H1 (cell line): Measurements from ENCODE around the gene PI16. TPM values are rescaled to one million over a fixed set of nuclear protein-coding genes. Genes with fewer than 3 reads are reported as not detected.

ENCODE experiments used
- CTCF ChIA-PET: fragments of 300-600 bp; sonication (Branson Sonifier 250); formaldehyde crosslinking; loops from one replicate; lab custom pipeline; 2021; ENCODE audit not compliant: partially characterized antibody; lab: Charles Lee
- POLR2A ChIA-PET: fragments of 300-600 bp; sonication (Branson Sonifier 250); formaldehyde crosslinking; loops from one replicate; lab custom pipeline; 2021; ENCODE audit warnings: inconsistent platforms; ENCODE audit not compliant: partially characterized antibody; lab: Charles Lee
- DNase-seq, 2 experiments: peaks; one replicate each; pipeline versions ENCODE4 v3.0.0 to v3.0.0-alpha.2; 2010 to 2022; ENCODE audit warnings: low spot score in 2 of 2, low read depth in 1 of 2, mixed read lengths in 1 of 2
- FAIRE-seq: peaks from 2 replicates; lab custom pipeline; 2011; peaks lifted over from hg19 to GRCh38; lab: Jason Lieb, UNC
- H2AFZ ChIP-seq: 2 replicates; pipeline ENCODE4 v1.8.1; 2012; ENCODE audit warnings: low read length, inconsistent platforms
- H2AK5ac ChIP-seq: 2 replicates; pipeline ENCODE4 v1.6.1; 2013; ENCODE audit warnings: low read depth, low read length
- H2BK120ac ChIP-seq: replicated peaks from 2 replicates; pipeline ENCODE3; 2013; ENCODE audit warnings: low read depth, low read length, inconsistent platforms
- H2BK12ac ChIP-seq: 2 replicates; pipeline ENCODE4 v1.6.1; 2013; ENCODE audit warnings: low read depth, low read length
- H2BK15ac ChIP-seq: 2 replicates; pipeline ENCODE4 v1.6.1; 2013; ENCODE audit warnings: low read length
- H2BK20ac ChIP-seq: 2 replicates; pipeline ENCODE4 v1.6.1; 2013; ENCODE audit warnings: low read length
- H2BK5ac ChIP-seq: 2 replicates; pipeline ENCODE4 v1.6.1; 2013; ENCODE audit warnings: low read depth, low read length
- H3K14ac ChIP-seq: 2 replicates; pipeline ENCODE4 v1.6.1; 2013; ENCODE audit warnings: inconsistent platforms; ENCODE audit not compliant: insufficient read length
- H3K18ac ChIP-seq: 2 replicates; pipeline ENCODE4 v1.6.1; 2013; ENCODE audit warnings: low read length; ENCODE audit errors: extremely low read depth
- H3K23ac ChIP-seq: 2 replicates; pipeline ENCODE4 v1.6.1; 2013; ENCODE audit warnings: inconsistent platforms; ENCODE audit not compliant: insufficient read length
- H3K23me2 ChIP-seq: 2 replicates; pipeline ENCODE4 v1.6.1; 2013; ENCODE audit warnings: low read depth, low read length
- H3K27ac ChIP-seq: 2 replicates; pipeline ENCODE4 v1.6.1; 2011; ENCODE audit warnings: low read depth, low read length, inconsistent platforms
- H3K27me3 ChIP-seq, 4 experiments: replicated peaks in 1 of 4; 1 replicate in 1 of 4; 2 replicates in 3 of 4; pipeline versions ENCODE4 v1.6.1 to v1.8.1; 2011 to 2013; ENCODE audit warnings: low read length in 3 of 4, mild to moderate bottlenecking in 3 of 4, inconsistent platforms in 2 of 4, mixed read lengths in 2 of 4, moderate library complexity in 1 of 4; ENCODE audit not compliant: control insufficient read depth in 3 of 4, insufficient read depth in 3 of 4; ENCODE audit errors: extremely low read depth in 1 of 4
- H3K36me3 ChIP-seq, 4 experiments: 2 replicates each; pipeline versions ENCODE4 v1.6.1 to v1.8.1; 2011 to 2013; ENCODE audit warnings: mild to moderate bottlenecking in 4 of 4, low read length in 3 of 4, moderate library complexity in 2 of 4, control low read depth in 1 of 4, inconsistent platforms in 1 of 4; ENCODE audit not compliant: insufficient read depth in 4 of 4, control insufficient read depth in 2 of 4
- H3K4ac ChIP-seq: replicated peaks from 2 replicates; pipeline ENCODE3; 2013; ENCODE audit warnings: low read length, low read depth, mixed read lengths, inconsistent platforms; ENCODE audit not compliant: insufficient read length
- H3K4me1 ChIP-seq, 4 experiments: replicated peaks in 1 of 4; 1 replicate in 1 of 4; 2 replicates in 3 of 4; pipeline versions ENCODE4 v1.6.1 to v1.8.1; 2011 to 2013; ENCODE audit warnings: low read length in 3 of 4, inconsistent platforms in 2 of 4, mixed read lengths in 1 of 4; ENCODE audit not compliant: insufficient read depth in 4 of 4, control insufficient read depth in 3 of 4
- H3K4me2 ChIP-seq, 2 experiments: 2 replicates each; pipeline versions ENCODE4 v1.6.1 to v1.8.1; 2011 to 2013; ENCODE audit warnings: low read depth in 2 of 2, low read length in 2 of 2, control low read depth in 1 of 2, inconsistent platforms in 1 of 2, mild to moderate bottlenecking in 1 of 2; ENCODE audit not compliant: insufficient read depth in 1 of 2
- H3K4me3 ChIP-seq, 4 experiments: fragments of 200-600, 300-600 bp in 1 of 4; sonication (generic), shearing (Covaris generic), sonication (Bioruptor Twin) in 1 of 4; 2 replicates each; pipeline versions ENCODE4 v1.5.1 to v1.8.1; 2011 to 2016; ENCODE audit warnings: low read length in 4 of 4, low read depth in 3 of 4, control low read depth in 2 of 4, inconsistent platforms in 2 of 4, mild to moderate bottlenecking in 2 of 4, mixed read lengths in 1 of 4, moderate library complexity in 1 of 4; ENCODE audit not compliant: insufficient read depth in 2 of 4; ENCODE audit errors: extremely low read depth in 1 of 4
- H3K56ac ChIP-seq: replicated peaks from 2 replicates; pipeline ENCODE3; 2013; ENCODE audit warnings: low read depth, mild to moderate bottlenecking, mixed read lengths, low read length, inconsistent platforms; ENCODE audit not compliant: insufficient read length
- H3K79me1 ChIP-seq: 2 replicates; pipeline ENCODE4 v1.6.1; 2013; ENCODE audit warnings: low read depth, low read length, control low read depth
- H3K79me2 ChIP-seq, 2 experiments: 2 replicates each; pipeline versions ENCODE4 v1.6.1 to v1.8.1; 2012 to 2013; ENCODE audit warnings: low read length in 2 of 2, mild to moderate bottlenecking in 2 of 2, inconsistent platforms in 1 of 2; ENCODE audit not compliant: insufficient read depth in 2 of 2, control insufficient read depth in 1 of 2
- H3K9ac ChIP-seq, 4 experiments: replicated peaks in 1 of 4; 1 replicate in 1 of 4; 2 replicates in 3 of 4; pipeline versions ENCODE4 v1.6.1 to v1.8.1; 2011 to 2013; ENCODE audit warnings: low read depth in 3 of 4, low read length in 3 of 4, control low read depth in 2 of 4, mild to moderate bottlenecking in 2 of 4, moderate library complexity in 2 of 4, inconsistent platforms in 1 of 4; ENCODE audit errors: extremely low read depth in 1 of 4
- H3K9me3 ChIP-seq, 2 experiments: 2 replicates each; pipeline versions ENCODE4 v1.6.1 to v1.8.1; 2012 to 2013; ENCODE audit warnings: mild to moderate bottlenecking in 2 of 2, moderate library complexity in 2 of 2, control low read depth in 1 of 2, inconsistent platforms in 1 of 2, low read depth in 1 of 2, low read length in 1 of 2, mixed read lengths in 1 of 2; ENCODE audit not compliant: insufficient read depth in 2 of 2
- H4K20me1 ChIP-seq, 2 experiments: replicated peaks in 1 of 2; 2 replicates each; pipeline versions ENCODE3 to v1.8.1; 2011 to 2013; ENCODE audit warnings: inconsistent platforms in 2 of 2, low read length in 2 of 2, mild to moderate bottlenecking in 1 of 2; ENCODE audit not compliant: insufficient read depth in 2 of 2, control insufficient read depth in 1 of 2
- H4K5ac ChIP-seq: 2 replicates; pipeline ENCODE4 v1.6.1; 2013; ENCODE audit warnings: low read length, low read depth, mixed read lengths, inconsistent platforms; ENCODE audit not compliant: insufficient read length
- H4K8ac ChIP-seq: 2 replicates; pipeline ENCODE4 v1.8.0; 2013; ENCODE audit warnings: mild to moderate bottlenecking, moderate library complexity, low read length, inconsistent platforms; ENCODE audit not compliant: insufficient read depth; ENCODE audit errors: extremely low read depth
- H4K91ac ChIP-seq: replicated peaks from 2 replicates; pipeline ENCODE3; 2013; ENCODE audit warnings: low read length, mixed read lengths, inconsistent platforms; ENCODE audit not compliant: insufficient read length
- BCL11A ChIP-seq, 2 experiments: IDR thresholded peaks; one replicate each; pipeline ENCODE4 v1.6.1; 2011; ENCODE audit warnings: low read depth in 2 of 2, low read length in 2 of 2, mild to moderate bottlenecking in 2 of 2
- HDAC6 ChIP-seq: IDR thresholded peaks from one replicate; pipeline ENCODE4 v1.7.1; 2012; ENCODE audit warnings: low read depth, mild to moderate bottlenecking, inconsistent platforms, low read length, moderate library complexity
- JUND ChIP-seq: IDR thresholded peaks from 2 replicates; pipeline ENCODE4 v1.6.1; 2011; ENCODE audit warnings: mild to moderate bottlenecking, improper control_type of control experiment, low read length
- MAX ChIP-seq: IDR thresholded peaks from 2 replicates; pipeline ENCODE4 v1.6.1; 2012; ENCODE audit warnings: inconsistent platforms
- SRF ChIP-seq: IDR thresholded peaks from 2 replicates; pipeline ENCODE4 v1.6.1; 2011; ENCODE audit warnings: mild to moderate bottlenecking, low read depth, low read length, moderate library complexity
- TEAD4 ChIP-seq: IDR thresholded peaks from 2 replicates; pipeline ENCODE4 v1.6.1; 2012; ENCODE audit warnings: low read depth, low read length, inconsistent platforms, mixed read lengths
- WGBS, 2 experiments: shearing (Covaris generic) in 1 of 2; methylation state at CpG; one replicate each; pipeline versions ENCODE4 v1.1.6 to v1.1.7; 2013 to 2015; ENCODE audit warnings: low lambda C conversion rate in 2 of 2, mixed read lengths in 2 of 2, inconsistent platforms in 1 of 2, low coverage in 1 of 2, missing lambda C conversion rate in 1 of 2; ENCODE audit not compliant: insufficient replicate concordance in 2 of 2, insufficient coverage in 1 of 2, insufficient read length in 1 of 2; ENCODE audit errors: extremely low coverage in 1 of 2, missing lambda C conversion rate in 1 of 2; 5-methylcytosine and 5-hydroxymethylcytosine counted together
- polyA plus RNA-seq, 7 experiments: library from polyadenylated mRNA; depleted of rRNA in 3 of 7; stranded (reverse) in 5 of 7; unstranded in 2 of 7; fragments of >200 nt in 5 of 7; fragments of 200-250 nt in 2 of 7; gene quantifications; 1 replicate in 5 of 7; 2 replicates in 1 of 7; 4 replicates in 1 of 7; pipeline versions ENCODE4 v1.2.1 to v1.2.3, GENCODE V29; 2011 to 2013; ENCODE audit warnings: missing spikeins in 2 of 7, mixed read lengths in 2 of 7
- total RNA-seq: library from RNA; stranded (reverse); fragmentation: NEBNext Ultra II Directional; extraction: Animal tissue kit (Norgen Biotek cat#: 25700); gene quantifications from 2 replicates; pipeline ENCODE4 v1.2.1, GENCODE V29; 2021

The PI16 gene
- total and polyA plus RNA-seq, 2 of the 8 experiments (the other 6 are each of a cell fraction or from before 2014, with no cell fraction given) = 0.05 TPM; not detected in 1

DNA sequence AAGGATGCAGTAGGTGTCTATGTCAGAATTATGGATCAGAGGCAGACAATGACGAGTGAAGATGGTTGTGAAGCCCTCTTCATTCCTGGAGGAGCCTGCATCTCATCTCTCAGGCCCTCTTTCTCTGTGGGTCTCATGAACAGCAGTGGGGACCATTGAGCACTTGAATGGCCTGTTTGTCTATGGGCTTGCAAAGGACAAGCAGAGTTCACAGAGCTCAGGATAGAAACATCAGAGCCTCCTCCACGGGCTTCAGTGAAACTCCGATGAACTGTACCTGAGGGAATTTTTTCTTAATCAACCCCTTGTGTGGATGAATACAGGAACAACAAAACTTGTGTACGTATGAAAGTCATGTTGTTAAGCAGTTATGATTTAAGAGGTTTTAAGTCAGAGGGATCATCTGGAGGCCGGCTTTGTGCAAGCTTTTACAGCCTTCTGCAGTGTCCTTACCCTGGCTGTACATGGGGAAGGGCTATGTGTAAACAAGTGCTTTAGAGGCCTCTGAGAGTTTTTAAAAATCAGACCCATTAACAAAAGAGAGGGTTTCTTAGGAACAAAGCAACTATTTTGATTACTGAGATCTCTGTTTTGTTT lies 29.7 kb upstream of the PI16 start:
- no peak overlapping the region for H3K14ac ChIP-seq
- no peak overlapping the region for H4K8ac ChIP-seq
- H2AK5ac ChIP-seq = no peak overlapping the region
- H3K4ac ChIP-seq = no peak overlapping the region
- H3K79me1 ChIP-seq = no peaks in the 10 kb centered on the region
- H3K27me3 ChIP-seq = no peaks in the 10 kb centered on the region
- CTCF ChIA-PET = interaction anchor here (0.8 to 1.6 kb wide), 3 partner anchors 11 to 82 kb away, joined by 3 read pairs; no protein-coding TSS in a partner anchor
- no peak overlapping the region for H3K4me2 ChIP-seq
- no peak overlapping the region for H2BK20ac ChIP-seq
- peaks cover 0 to 2% of the 10 kb centered on the region in 2 experiments for H4K20me1 ChIP-seq
- no peak overlapping the region for H3K9ac ChIP-seq
- WGBS, 2 experiments = 84% methylated on average over 5 of the region's 5 CpGs; no CpG with 5 or more reads in 1 of the 2 experiments
- H2BK15ac ChIP-seq = no peak overlapping the region
- no peaks in the 10 kb centered on the region for H3K36me3 ChIP-seq
- H2BK12ac ChIP-seq = no peak overlapping the region
- no peak overlapping the region for H2AFZ ChIP-seq
- H2BK5ac ChIP-seq = no peak overlapping the region
- no peak overlapping the region for H3K23ac ChIP-seq
- no peak overlapping the region for H4K5ac ChIP-seq
- H3K27ac ChIP-seq = no peak overlapping the region
- no peak overlapping the region for H2BK120ac ChIP-seq
- POLR2A ChIA-PET = interaction anchor here (0.6 kb wide), 1 partner anchor 205 kb away, joined by 3 read pairs; no protein-coding TSS in a partner anchor
- no peak overlapping the region for H3K56ac ChIP-seq
- H3K79me2 ChIP-seq = no peaks in the 10 kb centered on the region
- H3K4me1 ChIP-seq = no peaks in the 10 kb centered on the region
- no peak for FAIRE-seq
- H3K4me3 ChIP-seq = no peak overlapping the region
- H3K23me2 ChIP-seq = no peaks in the 10 kb centered on the region
- DNase-seq = no peak
- no peak overlapping the region for H4K91ac ChIP-seq
- H3K9me3 ChIP-seq = no peaks in the 10 kb centered on the region
- H3K18ac ChIP-seq = no peak overlapping the region
- TF ChIP-seq SRF (no peak), HDAC6 (no peak), MAX (no peak), TEAD4 (no peak), JUND (no peak), BCL11A (IDR thresholded peaks at IDR 0.05; ENCODE audit: low read depth in 2 of 2, low read length in 2 of 2) (no peak)
